K562 (cell line): Measurements from ENCODE around the gene ZNF618. TPM values are rescaled to one million over a fixed set of nuclear protein-coding genes. Genes with fewer than 3 reads are reported as not detected.

Experiments used
- ATAC-seq: fragments of 200-7000 bp; cut with Tn5 transposase; 3 replicates; pipeline ENCODE4 v1.9.1; 2020; ENCODE audit warnings: moderate library complexity
- BruUV-seq: library from RNA; stranded (reverse); fragments of 400-500 nt; replicated peaks from 2 replicates; lab custom pipeline; 2021; lab: Mats Ljungman, UMichigan
- CTCF ChIA-PET: fragments of 300-600 bp; formaldehyde crosslinking; extraction: SDS; loops from one replicate; lab custom pipeline; 2021; ENCODE audit warnings: low intra/inter-chr PET ratio; lab: Yijun Ruan, JAX
- POLR2A ChIA-PET: fragments of 300-600, 350-650 bp; sonication (Branson Sonifier 250); formaldehyde crosslinking; extraction: SDS; loops from one replicate; lab custom pipeline; 2021; ENCODE audit warnings: antibody characterized with exemption, inconsistent platforms; lab: Yijun Ruan, JAX
- DNase-seq, 4 experiments: peaks; one replicate each; pipeline versions ENCODE4 v3.0.0 to v3.0.0-alpha.2; 2011 to 2018; ENCODE audit warnings: low spot score in 3 of 4, mixed read lengths in 3 of 4; ENCODE audit errors: extremely low read depth in 1 of 4
- FAIRE-seq: peaks from 2 replicates; lab custom pipeline; 2011; peaks lifted over from hg19 to GRCh38; lab: Jason Lieb, UNC
- H2AFZ ChIP-seq: 2 replicates; pipeline ENCODE4 v1.6.0; 2011; ENCODE audit warnings: low read depth, low read length, control low read depth, inconsistent platforms
- H3K27ac ChIP-seq: fragments of 200-600 bp; 3 replicates; pipeline ENCODE4 v1.8.0; 2011; ENCODE audit warnings: low read depth, mild to moderate bottlenecking, control low read depth, inconsistent platforms, low read length, moderate library complexity, mixed read lengths; ENCODE audit errors: extremely low read depth
- H3K27me3 ChIP-seq, 2 experiments: fragments of 300-600 bp in 1 of 2; 2 replicates in 1 of 2; 3 replicates in 1 of 2; pipeline versions ENCODE4 v1.6.0 to v1.8.0; 2011; ENCODE audit warnings: inconsistent platforms in 2 of 2, low read length in 2 of 2, mild to moderate bottlenecking in 1 of 2, mixed read lengths in 1 of 2, moderate library complexity in 1 of 2; ENCODE audit not compliant: control insufficient read depth in 2 of 2, insufficient read depth in 2 of 2
- H3K36me3 ChIP-seq: fragments of 300-600 bp; 3 replicates; pipeline ENCODE4 v1.8.0; 2011; ENCODE audit warnings: mild to moderate bottlenecking, low read length, inconsistent platforms; ENCODE audit not compliant: control insufficient read depth, insufficient read depth
- H3K4me1 ChIP-seq, 2 experiments: fragments of 200-600 bp in 1 of 2; replicated peaks in 1 of 2; 2 replicates in 1 of 2; 3 replicates in 1 of 2; pipeline versions ENCODE4 v1.5.1 to v1.8.0; 2011; ENCODE audit warnings: inconsistent platforms in 2 of 2, low read length in 2 of 2, mild to moderate bottlenecking in 1 of 2, mixed read lengths in 1 of 2, moderate library complexity in 1 of 2; ENCODE audit not compliant: control insufficient read depth in 2 of 2, insufficient read depth in 2 of 2
- H3K4me2 ChIP-seq: 2 replicates; pipeline ENCODE4 v1.6.1; 2011; ENCODE audit warnings: low read length, control low read depth, inconsistent platforms, mixed read lengths; ENCODE audit not compliant: insufficient read depth
- H3K4me3 ChIP-seq: fragments of 200-600 bp; sonication (generic), shearing (Covaris generic); 2 replicates; pipeline ENCODE4 v1.5.1; 2016; ENCODE audit warnings: control low read depth, inconsistent platforms
- H3K79me2 ChIP-seq: fragments of 200-600 bp; 3 replicates; pipeline ENCODE4 v1.8.0; 2011; ENCODE audit warnings: low read length, inconsistent platforms; ENCODE audit not compliant: control insufficient read depth, insufficient read depth
- H3K9ac ChIP-seq, 2 experiments: 2 replicates each; pipeline versions ENCODE4 v1.6.0 to v1.6.1; 2011; ENCODE audit warnings: low read depth in 2 of 2, low read length in 2 of 2, control low read depth in 1 of 2, inconsistent platforms in 1 of 2, mild to moderate bottlenecking in 1 of 2, mixed read lengths in 1 of 2; ENCODE audit not compliant: insufficient read depth in 1 of 2
- H3K9me1 ChIP-seq: one replicate; pipeline ENCODE4 v1.6.0; 2011; ENCODE audit warnings: inconsistent platforms, mild to moderate bottlenecking, low read length, moderate library complexity; ENCODE audit not compliant: control insufficient read depth, insufficient read depth
- H3K9me3 ChIP-seq: replicated peaks from 2 replicates; pipeline ENCODE4 v1.5.1; 2011; ENCODE audit warnings: low read depth, low read length, inconsistent platforms; ENCODE audit not compliant: control insufficient read depth, insufficient read depth
- H4K20me1 ChIP-seq: replicated peaks from 2 replicates; pipeline ENCODE4 v1.6.1; 2011; ENCODE audit warnings: low read length, inconsistent platforms, mixed read lengths; ENCODE audit not compliant: control insufficient read depth, insufficient read depth
- ARNT ChIP-seq, 2 experiments: fragments of 450-650 bp; IDR thresholded peaks; 2 replicates each; pipeline ENCODE4 v1.6.1; 2016; ENCODE audit warnings: mild to moderate bottlenecking in 1 of 2
- CREB1 ChIP-seq, 2 experiments: sonication (generic) in 1 of 2; formaldehyde crosslinking in 1 of 2; IDR thresholded peaks; 2 replicates each; pipeline versions ENCODE4 v1.6.1 to v1.8.0; 2012 to 2022; ENCODE audit warnings: inconsistent platforms in 1 of 2, mild to moderate bottlenecking in 1 of 2, missing genetic modification reagents in 1 of 2, moderate library complexity in 1 of 2
- DACH1 ChIP-seq: fragments of 450-650 bp; IDR thresholded peaks from 2 replicates; pipeline ENCODE4 v1.6.1; 2018; ENCODE audit not compliant: partially characterized antibody
- DNMT1 ChIP-seq: fragments of 450-650 bp; IDR thresholded peaks from 2 replicates; pipeline ENCODE4 v1.6.1; 2016; ENCODE audit warnings: antibody characterized with exemption, mild to moderate bottlenecking
- ESRRB ChIP-seq: fragments of 250-450 bp; sonication (Bioruptor Pico); IDR thresholded peaks from 2 replicates; pipeline ENCODE4 v1.5.0; 2020; ENCODE audit warnings: mild to moderate bottlenecking, moderate library complexity, borderline replicate concordance
- FOSL1 ChIP-seq: fragments of 200-800 bp; sonication (Bioruptor generic); conservative IDR thresholded peaks from 2 replicates; pipeline ENCODE4 v1.6.1; 2016; ENCODE audit warnings: missing genetic modification characterization, missing compliant biosample characterization
- HDAC2 ChIP-seq: fragments of 450-650 bp; IDR thresholded peaks from 2 replicates; pipeline ENCODE4 v1.6.1; 2016; ENCODE audit warnings: mild to moderate bottlenecking
- HNRNPH1 ChIP-seq: fragments of 200-400 bp; formaldehyde crosslinking; optimal IDR thresholded peaks from 2 replicates; pipeline ENCODE3; 2017; ENCODE audit warnings: low read depth, mild to moderate bottlenecking, low read length, moderate library complexity
- MTA3 ChIP-seq: fragments of 450-650 bp; formaldehyde crosslinking; IDR thresholded peaks from 2 replicates; pipeline ENCODE4 v1.6.1; 2017; ENCODE audit warnings: mild to moderate bottlenecking, borderline replicate concordance
- NCOA6 ChIP-seq: fragments of 450-650 bp; IDR thresholded peaks from 2 replicates; pipeline ENCODE4 v1.6.1; 2017; ENCODE audit warnings: mild to moderate bottlenecking
- RBM22 ChIP-seq: fragments of 200-400 bp; formaldehyde crosslinking; IDR thresholded peaks from 2 replicates; pipeline ENCODE4 v1.6.1; 2018; ENCODE audit warnings: low read length, low read depth; ENCODE audit not compliant: poor library complexity, severe bottlenecking
- TAF1 ChIP-seq: IDR thresholded peaks from 2 replicates; pipeline ENCODE4 v1.6.1; 2011; ENCODE audit warnings: mild to moderate bottlenecking, low read length, moderate library complexity; ENCODE audit not compliant: insufficient read depth, control insufficient read depth, severe bottlenecking; ENCODE audit errors: extremely low read depth
- TFAM ChIP-seq: fragments of 250-450 bp; sonication (Bioruptor Pico); conservative IDR thresholded peaks from 2 replicates; pipeline ENCODE4 v1.5.0; 2021; ENCODE audit warnings: mild to moderate bottlenecking, moderate library complexity
- YY1 ChIP-seq, 3 experiments: IDR thresholded peaks; 2 replicates each; pipeline ENCODE4 v1.6.1; 2011; ENCODE audit warnings: low read length in 2 of 3, mild to moderate bottlenecking in 2 of 3, moderate library complexity in 2 of 3, borderline replicate concordance in 1 of 3, control low read depth in 1 of 3, low read depth in 1 of 3; ENCODE audit not compliant: insufficient read depth in 3 of 3, insufficient replicate concordance in 2 of 3, control insufficient read depth in 1 of 3, insufficient read length in 1 of 3; ENCODE audit errors: extremely low read depth in 1 of 3
- ZNF140 ChIP-seq: fragments of 250-450 bp; sonication (Bioruptor Pico); IDR thresholded peaks from 2 replicates; pipeline ENCODE4 v1.8.0; 2021; ENCODE audit warnings: moderate library complexity, mild to moderate bottlenecking, inconsistent platforms
- ZNF282 ChIP-seq: sonication (generic); formaldehyde crosslinking; IDR thresholded peaks from 2 replicates; pipeline ENCODE4 v1.8.1; 2023; ENCODE audit warnings: missing genetic modification reagents
- ZNF778 ChIP-seq: fragments of 450-650 bp; formaldehyde crosslinking; IDR thresholded peaks from 2 replicates; pipeline ENCODE4 v1.4.0; 2020; ENCODE audit warnings: mild to moderate bottlenecking, moderate library complexity
- WGBS: fragments of 100-300 bp; shearing (Covaris generic); methylation state at CpG from one replicate; pipeline ENCODE4 v1.1.6; 2016; ENCODE audit warnings: low coverage, mixed read lengths; ENCODE audit not compliant: insufficient coverage; ENCODE audit errors: missing lambda C conversion rate; 5-methylcytosine and 5-hydroxymethylcytosine counted together
- in situ Hi-C: fragments of 300-500 bp; cut with MboI; formaldehyde crosslinking; loops from 4 replicates; pipeline ENCODE4 v1.15.0; 2018; ENCODE audit warnings: inconsistent platforms, mixed read lengths
- intact Hi-C: fragments of 100-400 bp; cut with micrococcal nuclease; formaldehyde crosslinking; loops from 2 replicates; pipeline ENCODE4 v1.14.2; 2022
- polyA plus RNA-seq, 8 experiments: library from polyadenylated mRNA; depleted of rRNA in 4 of 8; stranded (reverse) in 5 of 8; unstranded in 3 of 8; fragments of >200 nt; fragmentation: Nextera tagmentation in 2 of 8; fragmentation: Illumina TruSeq in 1 of 8; extraction: Ambion mirVana in 2 of 8; extraction: Trizol in 1 of 8; gene quantifications; 2 replicates each; pipeline versions ENCODE4 v1.2.1 to v1.2.3, GENCODE V29; 2011 to 2014; ENCODE audit warnings: inconsistent platforms in 1 of 8, missing spikeins in 1 of 8
- total RNA-seq, 7 experiments: library from RNA; depleted of rRNA in 6 of 7; stranded (reverse); fragments of >200 nt in 6 of 7; fragmentation: Illumina TruSeq in 2 of 7; extraction: Trizol in 2 of 7; gene quantifications; 2 replicates each; pipeline versions ENCODE4 v1.2.1 to v1.2.3, GENCODE V29; 2011 to 2021; ENCODE audit warnings: low replicate concordance in 1 of 7

ZNF618 gene
- total and polyA plus RNA-seq, 9 of the 15 experiments (the other 6 are each of a cell fraction or from before 2014, with no cell fraction given): 0.08 to 13.7 (median 3.4) TPM

DNA sequence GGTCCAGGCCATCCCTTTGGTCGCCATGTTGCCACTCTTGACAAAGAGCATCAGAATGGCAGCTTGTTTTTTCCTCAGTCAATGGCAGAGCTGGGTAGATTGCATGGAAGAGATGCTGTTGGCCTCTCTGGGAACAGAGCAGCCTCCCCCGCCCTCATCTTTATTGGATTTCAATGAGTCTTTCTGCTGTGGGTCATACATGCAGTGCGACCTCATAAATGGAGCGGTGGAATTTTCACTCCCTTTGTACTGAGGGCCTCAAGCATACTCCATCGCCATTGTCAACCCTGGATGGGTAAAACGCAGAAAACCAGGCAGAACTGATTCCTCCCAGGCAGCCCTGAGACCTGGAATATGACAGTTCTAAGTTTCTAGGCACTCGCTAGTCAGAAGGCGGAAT, 71.8 kb downstream of the ZNF618 start:
- Histone ChIP-seq H3K4me2 (no peak overlapping the region), H3K4me3 (no peak overlapping the region), H3K9me1 (no peaks in the 10 kb centered on the region), H3K27me3 (no peaks in the 10 kb centered on the region), H3K27ac (no peak overlapping the region), H3K9me3 (no peaks in the 10 kb centered on the region), H3K36me3 (no peaks in the 10 kb centered on the region), H3K79me2 (no peaks in the 10 kb centered on the region; the same call in 2 of the 3 replicates), H3K4me1 (no peaks in the 10 kb centered on the region), H4K20me1 (peaks cover 8% of the 10 kb centered on the region; the same call in 1 of the 2 replicates), H2AFZ (no peak overlapping the region), H3K9ac (no peak overlapping the region)
- BruUV-seq: no TSS peak
- in situ Hi-C loops (no loop called here), intact Hi-C loops (no loop called here)
- FAIRE-seq (no peak), DNase-seq (no peak), ATAC-seq (no peak)
- WGBS: 39% methylated on average over 8 of the region's 8 CpGs
- CTCF ChIA-PET: no interaction called here
- POLR2A ChIA-PET: no interaction called here
- TF ChIP-seq HDAC2 (no peak), YY1 (IDR thresholded peaks at IDR 0.05; ENCODE audit: borderline replicate concordance in 1 of 3, control insufficient read depth in 1 of 3, extremely low read depth in 1 of 3, insufficient read depth in 3 of 3, insufficient read length in 1 of 3, insufficient replicate concordance in 2 of 3, low read depth in 1 of 3, low read length in 2 of 3) (no peak), ZNF140 (no peak), DNMT1 (no peak), TAF1 (no peak), FOSL1 (tag) (no peak), HNRNPH1 (no peak), RBM22 (no peak), MTA3 (no peak), TFAM (no peak), ESRRB (no peak), ZNF282 (no peak), ZNF778 (CRISPR knock-in tag) (no peak), ARNT (IDR thresholded peaks at IDR 0.05) (no peak), NCOA6 (no peak), CREB1 (IDR thresholded peaks at IDR 0.05) (no peak), CREB1 (CRISPR knock-in tag; IDR thresholded peaks at IDR 0.05) (no peak), DACH1 (no peak)
